SKM-1 treated with dmso at 0.1 percent for 144 hours (cell line): Measurements from ENCODE around the gene CLIP1.
"Not testable (repeated sequence)": the region's sequence is repeated elsewhere in the genome, so short reads cannot be mapped to it uniquely, and the experiment has no call there.

Experiments used
- DNase-seq: peaks from one replicate; lab custom pipeline; 2025; ENCODE audit not compliant: unreplicated experiment; lab: John Stamatoyannopoulos, UW

The CLIP1 gene

DNA sequence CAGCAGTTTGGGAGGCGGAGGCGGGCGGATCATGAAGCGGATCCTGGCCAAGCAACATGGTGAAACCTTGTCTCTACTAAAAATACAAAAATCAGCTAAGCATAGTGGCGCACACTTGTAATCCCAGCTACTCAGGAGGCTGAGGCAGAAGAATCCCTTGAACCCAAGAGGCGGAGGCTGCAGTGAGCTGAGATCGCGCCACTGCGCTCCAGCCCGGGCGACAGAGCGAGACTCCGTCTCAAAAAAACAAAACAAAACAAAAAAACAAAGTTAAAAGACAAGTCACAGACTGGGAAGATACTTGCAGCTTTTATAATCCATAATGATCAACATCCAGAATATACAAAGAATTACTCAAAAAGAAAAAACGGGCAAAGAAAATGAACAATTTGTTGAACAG is 161.7 kb downstream of the CLIP1 start:
- not testable (repeated sequence) for DNase-seq

DNA sequence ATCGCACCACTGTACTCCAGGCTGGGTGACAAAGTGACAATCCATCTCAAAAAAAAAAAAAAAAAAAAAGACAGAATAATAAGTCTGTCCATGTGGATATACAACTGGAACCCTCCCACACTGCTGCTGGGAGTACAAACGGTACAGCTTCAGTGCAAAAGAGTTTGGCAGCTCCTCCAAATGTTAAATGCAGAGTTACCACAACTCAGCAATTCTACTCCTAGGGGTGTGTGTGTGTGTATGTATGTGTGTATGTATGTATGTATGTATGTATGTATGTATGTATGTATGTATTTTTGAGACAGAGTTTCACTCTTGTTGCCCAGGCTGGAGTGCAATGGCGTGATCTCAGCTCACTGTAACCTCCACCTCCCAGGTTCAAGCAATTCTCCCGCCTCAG is 163.5 kb downstream of the CLIP1 start:
- DNase-seq: not testable (repeated sequence)

- DNase-seq: not testable (repeated sequence)
Measured at GRCh38 chr12:122258462-122258861, 164.0 kb downstream of the CLIP1 start.

- DNase-seq: no peak
Measured at GRCh38 chr12:122250536-122250935, 171.9 kb downstream of the CLIP1 start.

DNA sequence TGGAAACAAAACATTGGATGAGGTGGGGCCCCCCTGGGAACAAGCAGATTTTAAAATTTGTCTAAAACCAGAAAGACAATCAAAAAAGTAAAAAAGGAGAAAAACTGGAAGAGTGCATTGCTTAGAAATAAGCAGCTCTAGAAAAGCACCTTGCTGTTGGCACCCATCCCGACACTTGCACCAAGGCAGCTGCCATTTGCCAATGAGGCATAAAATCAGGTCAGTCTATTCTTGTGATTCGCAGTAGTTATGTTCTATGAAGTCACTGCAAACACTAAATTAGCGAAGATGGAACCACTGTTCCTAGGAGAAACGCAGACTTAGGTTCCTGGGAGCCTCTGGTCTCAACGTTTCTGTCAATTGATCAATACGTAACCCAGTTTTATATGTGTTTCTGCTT is 172.4 kb downstream of the CLIP1 start:
- DNase-seq: no peak

GRCh38 chr12:122245553-122245952 is 176.9 kb downstream of the CLIP1 start:
- no peak for DNase-seq

- no peak for DNase-seq
Measured at GRCh38 chr12:122244565-122245371, 177.7 kb downstream of the CLIP1 start.

DNA sequence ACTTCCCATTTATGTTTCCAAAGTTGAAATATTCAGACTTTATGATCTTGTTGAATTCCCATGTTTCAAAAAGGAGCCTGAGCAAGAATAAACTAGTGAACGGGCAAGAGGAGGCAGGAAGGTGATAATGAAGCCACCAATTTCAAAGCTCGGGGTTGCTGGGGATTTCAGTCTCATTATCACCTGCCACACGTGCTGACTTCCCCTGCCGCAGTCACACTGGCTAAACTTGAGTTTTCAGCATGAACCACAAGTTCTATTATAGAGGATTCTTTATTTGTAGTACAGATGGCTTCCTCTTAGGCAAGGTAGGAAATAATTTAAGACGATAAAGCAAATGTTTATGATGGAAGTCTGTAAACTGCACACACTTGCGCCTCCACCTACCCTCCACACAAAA is 178.5 kb downstream of the CLIP1 start:
- no peak for DNase-seq

GRCh38 chr12:122238861-122239260 is 183.6 kb downstream of the CLIP1 start:
- no peak for DNase-seq

GRCh38 chr12:122235741-122236140 is 186.7 kb downstream of the CLIP1 start:
- no peak for DNase-seq

DNA sequence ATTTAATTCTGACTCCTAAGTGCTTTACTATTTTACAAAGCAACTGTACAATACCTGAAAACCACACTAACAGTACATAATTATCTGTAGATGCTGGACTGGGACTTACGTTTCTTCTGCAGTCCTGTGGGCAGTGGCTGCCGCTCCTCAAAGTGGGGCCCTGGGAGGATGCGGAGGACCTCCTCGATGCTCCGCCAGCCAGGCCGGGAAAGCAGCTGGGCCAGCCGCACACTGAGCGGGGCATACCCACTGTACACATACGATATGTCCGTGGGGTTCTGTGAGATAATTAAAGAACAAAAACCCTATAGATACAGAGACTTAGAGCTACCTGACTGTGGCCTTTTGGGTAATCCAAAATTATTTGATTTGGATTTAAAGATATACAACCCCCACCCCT is 189.8 kb downstream of the CLIP1 start:
- DNase-seq: no peak

DNA sequence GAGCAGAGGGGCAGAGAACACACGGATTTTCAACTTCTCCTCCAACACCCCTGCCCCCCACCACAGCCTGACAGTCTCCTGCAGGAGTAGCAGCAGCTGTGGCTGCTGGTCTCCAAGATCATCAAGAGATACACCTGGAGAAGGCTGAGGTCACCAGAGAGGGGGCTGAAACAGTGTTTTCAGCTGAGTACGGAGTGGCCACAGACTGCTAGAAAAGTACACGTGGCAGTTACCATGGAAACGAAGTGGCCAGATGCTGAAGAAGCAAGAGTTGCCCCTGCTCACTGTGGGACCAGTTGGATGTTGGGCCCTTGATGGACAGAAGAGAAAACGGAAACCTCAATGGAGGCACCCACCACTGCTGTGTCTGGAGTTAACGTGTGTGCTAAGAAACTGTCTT is 191.7 kb downstream of the CLIP1 start:
- no peak for DNase-seq

- DNase-seq: no peak
Measured at GRCh38 chr12:122228092-122228491, 194.4 kb downstream of the CLIP1 start.

- DNase-seq: no peak
Measured at GRCh38 chr12:122227341-122227740, 195.1 kb downstream of the CLIP1 start.

DNA sequence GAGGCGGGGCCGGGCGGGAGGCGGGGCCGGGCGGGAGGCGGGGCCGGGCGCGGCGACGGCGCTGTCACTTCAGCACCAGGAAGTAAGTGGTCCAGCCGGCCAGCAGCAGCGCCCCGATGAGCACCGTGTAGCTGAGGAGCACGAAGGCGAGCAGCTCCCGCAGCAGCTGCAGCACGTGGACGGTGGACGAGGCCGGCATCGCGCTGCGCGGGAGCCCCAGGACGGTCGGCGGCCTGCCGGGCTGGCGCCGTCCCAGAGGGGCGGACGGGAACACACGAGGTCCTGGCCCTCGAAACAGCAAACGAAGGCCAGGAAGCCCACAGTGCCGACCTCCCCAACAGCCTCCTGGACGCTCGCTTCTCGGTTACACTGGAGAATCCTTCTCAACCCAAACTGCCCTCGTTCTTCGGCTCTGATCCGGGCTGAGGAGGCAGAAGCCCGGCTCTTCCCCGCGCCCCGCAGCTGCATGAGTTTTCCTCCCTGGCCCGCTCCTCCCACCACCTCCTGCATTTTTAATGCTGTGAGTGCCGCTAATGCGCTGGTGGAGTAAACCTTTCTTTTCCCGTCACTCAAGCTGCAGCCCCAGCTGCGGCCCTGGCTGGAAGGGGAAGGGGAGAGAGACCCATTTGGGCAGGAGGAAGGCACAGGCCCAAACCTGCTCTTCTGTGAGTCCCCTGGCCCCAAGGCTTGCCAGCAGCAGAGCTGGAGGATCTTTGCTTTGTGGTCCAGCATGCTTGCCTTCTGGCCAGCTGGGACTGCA is 195.9 kb downstream of the CLIP1 start:
- DNase-seq: no peak

DNA sequence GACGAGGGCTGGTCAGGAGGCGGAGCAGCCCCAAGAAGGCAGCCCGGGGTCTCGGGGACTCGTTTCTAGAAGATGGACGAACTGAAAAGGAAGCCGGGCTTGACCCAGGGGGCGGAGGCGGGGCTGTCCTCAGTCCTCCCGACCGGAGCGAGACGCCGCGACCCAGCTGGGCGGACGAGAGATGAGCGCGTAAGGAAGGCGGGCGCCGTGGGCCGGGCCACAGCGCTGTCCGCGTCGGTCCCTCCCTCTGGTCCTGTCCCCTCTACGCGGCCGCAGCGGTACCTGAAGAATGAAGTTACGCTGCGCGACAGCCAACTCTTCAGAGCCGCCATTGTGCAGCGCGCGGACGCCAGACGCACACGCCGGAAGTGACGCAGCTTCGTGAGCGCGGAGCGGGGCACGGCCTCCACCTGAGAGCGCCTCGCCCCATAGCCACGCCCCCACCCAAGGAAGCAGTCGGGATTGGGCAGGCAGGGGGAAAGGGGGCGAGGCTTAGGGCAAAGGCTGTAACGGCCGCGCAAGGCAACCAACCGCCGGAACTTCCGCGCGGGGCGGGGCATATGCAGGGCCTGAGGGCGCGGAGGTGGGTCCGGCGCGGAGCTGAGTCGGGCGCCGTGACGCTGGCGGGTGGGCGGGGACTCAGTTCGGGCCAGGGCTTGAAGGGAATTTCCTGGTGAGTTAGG is 196.6 kb downstream of the CLIP1 start, which contains the start of gene DIABLO:
Gene DIABLO, minus strand, starts transcription at position 370 of the 683 bp plus-strand sequence. Its CDS starts 38 bp downstream, at position 332.
- DNase-seq: peak; percentile 82
